Neural cell (in vitro differentiated cells): ENCODE data around the gene FXYD4.

ENCODE experiments used
- CTCF ChIP-seq: fragments of 450-650 bp; IDR thresholded peaks from 2 replicates; pipeline ENCODE4 v1.5.1; 2014; ENCODE audit warnings: antibody characterized with exemption, mild to moderate bottlenecking, moderate library complexity; ENCODE audit not compliant: poor library complexity, severe bottlenecking
- EZH2 ChIP-seq: fragments of 200-600, 300-800 bp; shearing (Covaris generic), sonication (generic); IDR thresholded peaks from 2 replicates; pipeline ENCODE4 v1.6.1; 2014; ENCODE audit warnings: antibody characterized with exemption, low read length, borderline replicate concordance, mild to moderate bottlenecking; ENCODE audit not compliant: insufficient read depth, poor library complexity, severe bottlenecking

GRCh38 chr10:43420369-43421200, 49.1 kb downstream of the FXYD4 start:
- no peak for TF ChIP-seq CTCF
- TF ChIP-seq EZH2 = no peak
